ENCODE results near the gene ZGPAT.

Gene ZGPAT

DNA sequence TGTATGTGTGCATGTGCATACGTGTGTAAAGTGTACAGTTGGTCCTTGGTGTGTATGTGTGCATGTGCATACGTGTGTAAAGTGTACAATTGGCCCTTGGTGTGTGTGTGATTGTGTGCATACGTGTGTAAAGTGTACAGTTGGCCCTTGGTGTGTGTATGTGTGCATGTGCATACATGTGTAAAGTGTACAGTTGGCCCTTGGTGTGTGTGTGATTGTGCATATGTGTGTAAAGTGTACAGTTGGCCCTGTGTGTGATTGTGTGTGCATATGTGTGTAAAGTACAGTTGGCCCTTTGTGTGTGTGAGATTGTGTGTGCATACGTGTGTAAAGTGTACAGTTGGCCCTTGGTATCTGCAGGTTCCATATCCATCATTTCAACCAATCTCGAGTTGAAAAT, 23.6 kb downstream of the ZGPAT start:
- H3K4me3 ChIP-seq (replicated peaks in 1 of 2; ENCODE audit: low read depth in 2 of 2, low read length in 2 of 2): no peak overlapping the region
- TF ChIP-seq, protein P1, sequence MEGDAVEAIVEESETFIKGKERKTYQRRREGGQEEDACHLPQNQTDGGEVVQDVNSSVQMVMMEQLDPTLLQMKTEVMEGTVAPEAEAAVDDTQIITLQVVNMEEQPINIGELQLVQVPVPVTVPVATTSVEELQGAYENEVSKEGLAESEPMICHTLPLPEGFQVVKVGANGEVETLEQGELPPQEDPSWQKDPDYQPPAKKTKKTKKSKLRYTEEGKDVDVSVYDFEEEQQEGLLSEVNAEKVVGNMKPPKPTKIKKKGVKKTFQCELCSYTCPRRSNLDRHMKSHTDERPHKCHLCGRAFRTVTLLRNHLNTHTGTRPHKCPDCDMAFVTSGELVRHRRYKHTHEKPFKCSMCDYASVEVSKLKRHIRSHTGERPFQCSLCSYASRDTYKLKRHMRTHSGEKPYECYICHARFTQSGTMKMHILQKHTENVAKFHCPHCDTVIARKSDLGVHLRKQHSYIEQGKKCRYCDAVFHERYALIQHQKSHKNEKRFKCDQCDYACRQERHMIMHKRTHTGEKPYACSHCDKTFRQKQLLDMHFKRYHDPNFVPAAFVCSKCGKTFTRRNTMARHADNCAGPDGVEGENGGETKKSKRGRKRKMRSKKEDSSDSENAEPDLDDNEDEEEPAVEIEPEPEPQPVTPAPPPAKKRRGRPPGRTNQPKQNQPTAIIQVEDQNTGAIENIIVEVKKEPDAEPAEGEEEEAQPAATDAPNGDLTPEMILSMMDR (IDR thresholded peaks at IDR 0.05; ENCODE audit: low read depth, low read length): no peak
- DNase-seq (ENCODE audit: low read depth in 2 of 2): no peak

DNA sequence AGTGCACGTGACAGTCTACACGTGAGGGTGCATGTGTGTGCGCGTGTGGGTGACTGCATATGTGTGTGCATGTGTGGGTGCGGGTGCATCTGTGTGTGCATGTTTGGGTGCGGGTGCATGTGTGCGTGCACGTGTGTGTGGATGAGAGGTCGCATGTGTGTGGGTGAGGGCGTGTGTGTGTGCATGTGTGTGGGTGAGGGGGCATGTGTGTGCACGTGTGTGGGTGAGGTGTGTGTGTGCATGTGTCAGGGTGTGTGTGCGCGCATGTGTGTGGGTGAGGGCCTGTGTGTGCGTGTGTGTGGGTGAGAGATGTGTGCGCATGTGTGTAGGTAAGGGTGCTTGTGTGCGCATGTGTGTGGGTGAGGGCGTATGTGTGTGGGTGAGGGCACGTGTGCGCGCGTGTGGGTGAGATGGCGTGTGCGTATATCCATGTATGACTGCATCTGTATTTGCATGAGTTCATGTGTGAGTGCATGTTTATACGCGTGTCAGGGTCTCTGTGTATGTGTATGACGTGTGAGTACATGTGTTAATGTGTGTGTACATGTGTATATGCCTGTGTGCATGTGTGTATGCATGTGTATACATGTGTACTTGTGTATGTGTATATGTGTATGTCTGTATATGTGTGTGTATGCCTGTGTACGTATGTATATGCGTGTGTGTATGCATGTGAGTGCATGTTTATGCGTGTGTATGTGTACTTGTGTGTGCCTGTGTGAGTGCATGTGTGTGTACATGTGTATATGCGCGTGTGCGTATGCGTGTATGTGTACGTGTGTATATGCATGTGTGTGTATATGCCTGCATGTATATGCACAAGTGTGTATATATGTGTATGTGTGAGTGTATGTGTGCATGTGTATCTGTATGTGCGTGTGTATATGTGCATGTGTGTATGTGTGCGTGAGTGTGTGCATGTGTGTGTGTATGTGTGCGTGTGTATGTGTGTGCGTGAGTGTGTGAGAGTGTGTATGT, 24.6 kb downstream of the ZGPAT start:
- TF ChIP-seq, protein P1 (IDR thresholded peaks at IDR 0.05; ENCODE audit: low read depth, low read length): no peak
- H3K4me3 ChIP-seq (replicated peaks in 1 of 2; ENCODE audit: low read depth in 2 of 2, low read length in 2 of 2): no peak overlapping the region
- DNase-seq (ENCODE audit: low read depth in 2 of 2): no peak

DNA sequence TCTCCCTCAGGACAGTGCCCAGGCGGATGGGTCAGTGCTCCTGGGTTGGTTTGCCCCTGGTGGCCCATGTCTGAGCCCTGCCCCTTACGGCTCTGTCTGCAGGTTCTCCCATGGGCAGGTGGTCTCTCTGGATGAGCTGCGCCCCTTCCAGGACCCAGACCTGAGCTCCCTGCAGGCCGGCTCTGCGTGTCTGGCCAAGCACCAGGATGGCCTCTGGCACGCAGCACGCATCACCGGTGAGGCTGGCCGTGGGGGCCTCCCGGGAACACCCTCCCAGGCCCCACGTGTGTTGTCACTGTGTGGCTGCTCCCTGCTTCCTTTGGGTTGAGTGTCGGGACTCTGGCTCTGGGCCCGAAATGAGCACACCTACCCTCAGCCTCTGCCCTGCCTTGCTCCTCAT, 25.3 kb downstream of the ZGPAT start:
- no peak overlapping the region for H3K4me3 ChIP-seq (replicated peaks in 1 of 2; ENCODE audit: low read depth in 2 of 2, low read length in 2 of 2)

DNA sequence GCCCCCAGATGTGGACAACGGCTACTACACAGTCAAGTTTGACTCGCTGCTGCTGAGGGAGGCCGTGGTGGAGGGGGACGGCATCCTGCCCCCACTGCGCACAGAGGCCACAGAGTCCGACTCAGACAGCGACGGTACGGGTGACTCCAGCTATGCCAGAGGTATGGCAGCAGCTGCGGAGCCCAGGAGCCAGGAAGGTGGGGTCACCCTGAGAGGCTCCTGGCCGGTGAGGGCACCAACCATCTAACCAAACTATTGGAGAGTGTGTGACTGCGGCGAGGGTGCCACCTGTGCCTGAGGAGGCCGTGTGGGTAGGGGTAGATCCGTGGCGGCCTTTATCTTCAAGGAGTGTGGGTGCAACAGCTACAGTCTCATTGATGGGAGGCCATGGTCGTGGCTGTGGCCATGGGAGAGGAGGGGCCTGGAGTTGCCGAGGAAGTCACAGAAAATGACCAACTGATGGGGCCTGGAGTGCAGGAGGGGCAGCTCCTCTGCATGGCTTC, 25.8 kb downstream of the ZGPAT start:
- TF ChIP-seq, protein P1 (IDR thresholded peaks at IDR 0.05; ENCODE audit: low read depth, low read length): no peak
- DNase-seq (ENCODE audit: low read depth in 2 of 2): no peak
- H3K4me3 ChIP-seq (replicated peaks in 1 of 2; ENCODE audit: low read depth in 2 of 2, low read length in 2 of 2): no peak overlapping the region

More for the DNA sequence above, 25.3 kb downstream of the ZGPAT start:
- TF ChIP-seq, protein P1 (IDR thresholded peaks at IDR 0.05; ENCODE audit: low read depth, low read length): no peak
- DNase-seq (ENCODE audit: low read depth in 2 of 2): no peak

DNA sequence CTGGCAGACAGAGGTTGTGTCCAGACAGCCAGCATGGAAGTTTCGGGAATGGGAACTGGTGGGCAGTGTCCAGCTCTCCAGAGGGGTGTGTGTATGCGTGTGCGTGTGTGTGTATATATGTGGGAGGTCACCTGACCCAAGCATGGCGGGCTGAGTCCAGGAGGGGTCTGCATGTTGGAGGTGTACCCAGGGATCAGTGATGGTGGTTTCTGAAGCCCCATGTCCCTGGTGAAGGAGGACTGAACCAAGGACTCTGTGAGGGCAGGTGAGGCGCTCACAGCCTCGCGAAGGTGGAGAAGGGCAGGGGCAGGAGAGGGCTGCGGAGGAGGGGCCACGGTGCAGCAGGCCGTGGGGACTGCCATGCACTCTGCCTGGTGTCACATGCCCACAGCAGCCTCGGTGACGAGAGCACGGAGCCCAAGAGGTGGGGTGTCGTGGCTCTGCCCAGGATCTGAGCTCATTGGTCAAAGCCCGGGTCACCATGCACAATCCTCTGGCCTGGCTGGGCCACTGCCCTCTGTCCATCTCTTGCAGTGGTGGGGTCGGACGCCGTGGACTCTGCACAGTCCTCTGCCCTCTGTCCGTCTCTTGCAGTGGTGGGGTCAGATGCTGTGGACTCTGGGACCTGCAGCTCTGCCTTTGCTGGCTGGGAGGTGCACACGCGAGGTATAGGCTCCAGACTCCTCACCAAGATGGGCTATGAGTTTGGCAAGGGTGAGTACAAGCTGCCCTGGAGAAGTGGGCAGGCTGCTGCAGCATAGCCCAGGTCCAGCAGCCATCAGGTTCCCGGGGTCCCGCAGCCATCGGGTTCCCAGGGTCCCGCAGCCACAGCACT, 26.5 kb downstream of the ZGPAT start:
- TF ChIP-seq, protein P1 (IDR thresholded peaks at IDR 0.05; ENCODE audit: low read depth, low read length): no peak
- H3K4me3 ChIP-seq (replicated peaks in 1 of 2; ENCODE audit: low read depth in 2 of 2, low read length in 2 of 2): no peak overlapping the region
- no peak for DNase-seq (ENCODE audit: low read depth in 2 of 2)

DNA sequence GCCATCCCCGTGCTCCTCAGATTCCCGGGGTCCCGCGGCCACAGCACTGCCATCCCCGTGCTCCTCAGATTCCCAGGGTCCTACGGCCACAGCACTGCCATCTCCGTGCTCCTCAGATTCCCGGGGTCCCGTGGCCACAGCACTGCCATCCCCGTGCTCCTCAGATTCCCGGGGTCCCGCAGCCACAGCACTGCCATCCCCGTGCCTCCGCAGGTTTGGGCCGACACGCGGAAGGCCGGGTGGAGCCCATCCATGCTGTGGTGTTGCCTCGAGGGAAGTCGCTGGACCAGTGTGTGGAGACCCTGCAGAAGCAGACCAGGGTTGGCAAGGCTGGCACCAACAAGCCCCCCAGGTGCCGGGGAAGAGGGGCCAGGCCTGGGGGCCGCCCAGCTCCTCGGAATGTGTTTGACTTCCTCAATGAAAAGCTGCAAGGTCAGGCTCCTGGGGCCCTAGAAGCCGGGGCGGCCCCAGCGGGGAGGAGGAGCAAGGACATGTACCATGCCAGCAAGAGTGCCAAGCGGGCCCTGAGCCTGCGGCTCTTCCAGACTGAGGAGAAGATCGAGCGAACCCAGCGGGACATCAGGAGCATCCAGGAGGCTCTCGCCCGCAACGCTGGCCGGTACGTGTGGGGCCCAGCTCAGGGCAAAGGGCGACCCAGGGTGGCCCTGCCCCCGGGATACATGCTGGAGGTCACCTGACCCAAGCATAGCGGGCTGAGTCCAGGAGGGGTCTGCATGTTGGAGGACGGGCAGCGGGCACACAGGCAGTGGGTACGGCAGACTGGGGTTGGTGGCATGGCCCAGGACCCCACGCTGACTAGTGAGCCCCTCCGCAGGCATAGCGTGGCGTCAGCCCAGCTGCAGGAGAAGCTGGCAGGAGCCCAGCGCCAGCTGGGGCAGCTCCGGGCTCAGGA, 27.4 kb downstream of the ZGPAT start:
- DNase-seq (ENCODE audit: low read depth in 2 of 2): no peak
- TF ChIP-seq, protein P1 (IDR thresholded peaks at IDR 0.05; ENCODE audit: low read depth, low read length): no peak
- no peak overlapping the region for H3K4me3 ChIP-seq (replicated peaks in 1 of 2; ENCODE audit: low read depth in 2 of 2, low read length in 2 of 2)
